GM12891 (cell line): ENCODE data around the gene MS4A15.

Experiments
- POLR2A ChIP-seq: IDR thresholded peaks from 2 replicates; pipeline ENCODE4 v1.6.1; 2011; ENCODE audit warnings: low read depth, low read length, control low read depth
- POLR2AphosphoS5 ChIP-seq: IDR thresholded peaks from 2 replicates; pipeline ENCODE4 v1.6.1; 2011; ENCODE audit warnings: low read depth, low read length, control low read depth
- SPI1 ChIP-seq: IDR thresholded peaks from 2 replicates; pipeline ENCODE4 v1.6.1; 2011; ENCODE audit warnings: low read depth, low read length, control low read depth
- TAF1 ChIP-seq: IDR thresholded peaks from 2 replicates; pipeline ENCODE4 v1.6.1; 2011; ENCODE audit warnings: low read depth, low read length, control low read depth

DNA sequence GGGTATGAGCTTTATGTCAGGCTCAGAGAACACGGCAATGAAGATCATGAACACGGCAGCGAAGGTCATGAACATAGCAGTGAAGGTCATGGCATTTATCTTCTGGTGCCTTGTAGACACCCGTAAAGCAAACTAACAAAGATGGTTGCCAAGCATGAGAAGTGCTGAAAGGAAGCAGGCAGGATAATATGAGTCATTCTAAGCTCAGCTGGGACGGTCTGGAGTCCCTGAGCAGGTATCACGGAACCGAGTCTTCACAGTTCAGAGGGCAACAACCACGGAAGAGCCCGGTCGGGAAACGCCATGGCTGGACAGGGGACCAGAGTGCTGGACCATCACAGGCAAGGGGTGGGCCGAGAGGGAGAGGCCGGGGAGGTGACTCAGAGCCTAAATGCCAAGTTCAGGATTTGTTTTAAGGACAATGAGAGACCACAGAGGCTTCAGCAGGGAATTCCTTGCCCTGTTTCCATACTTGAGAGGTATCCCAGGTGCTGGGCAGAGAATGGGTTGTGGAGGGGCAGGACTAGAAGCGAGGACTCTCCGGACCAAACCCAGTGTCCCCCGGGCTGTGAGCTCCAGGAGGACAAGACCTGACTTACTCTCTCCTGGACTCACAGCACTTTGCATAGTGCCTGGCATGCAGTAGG lies 15.3 kb downstream of the MS4A15 start:
- TF ChIP-seq POLR2A (no peak), POLR2AphosphoS5 (no peak), TAF1 (no peak), SPI1 (peak; percentile 24; the same call in 1 of the 2 replicates)
